BJ (cell line): ENCODE measurements around the gene KRABD2.

Source experiments
- CTCF ChIA-PET: fragments of 350-600 bp; formaldehyde crosslinking; extraction: SDS; loops from one replicate; lab custom pipeline; 2021; ENCODE audit warnings: antibody characterized with exemption, inconsistent platforms; lab: Yijun Ruan, JAX
- POLR2A ChIA-PET: fragments of 300-600 bp; sonication (Branson Sonifier 250); formaldehyde crosslinking; extraction: SDS; loops from one replicate; lab custom pipeline; 2021; ENCODE audit warnings: antibody characterized with exemption; lab: Charles Lee
- DNase-seq: peaks from one replicate; pipeline ENCODE4 v3.0.0-alpha.2; 2011; ENCODE audit warnings: low read depth
- H3K27me3 ChIP-seq: 2 replicates; pipeline ENCODE4 v1.6.0; 2011; ENCODE audit warnings: low read length; ENCODE audit not compliant: control insufficient read depth, insufficient read depth
- H3K36me3 ChIP-seq: 2 replicates; pipeline ENCODE4 v1.5.1; 2011; ENCODE audit warnings: low read length; ENCODE audit not compliant: control insufficient read depth, insufficient read depth
- H3K4me3 ChIP-seq: 2 replicates; pipeline ENCODE4 v1.5.1; 2011; ENCODE audit warnings: low read depth, mild to moderate bottlenecking, control low read depth, low read length
- CTCF ChIP-seq: IDR thresholded peaks from 2 replicates; pipeline ENCODE4 v1.5.1; 2011; ENCODE audit warnings: low read depth, mild to moderate bottlenecking, control low read depth, inconsistent platforms, low read length, moderate library complexity; ENCODE audit not compliant: insufficient read depth

KRABD2 gene

GRCh38 chr17:8410883-8411238 lies 34.4 kb upstream of the KRABD2 start:
- Histone ChIP-seq H3K36me3 (no peaks in the 10 kb centered on the region), H3K4me3 (no peak overlapping the region), H3K27me3 (peaks cover 1% of the 10 kb centered on the region; the same call in 1 of the 2 replicates)
- POLR2A ChIA-PET, result no interaction called here
- CTCF ChIA-PET, result interaction anchor here (0.6 to 4.4 kb wide), 15 partner anchors 10 to 484 kb away, joined by 3 to 40 read pairs (median 5); partner anchors contain the start of gene NDEL1
- no peak for TF ChIP-seq CTCF
- no peak for DNase-seq

GRCh38 chr17:8409966-8410882 lies 33.7 kb upstream of the KRABD2 start:
- peak; percentile 89 for TF ChIP-seq CTCF
- Histone ChIP-seq H3K36me3 (no peaks in the 10 kb centered on the region), H3K27me3 (peaks cover 1% of the 10 kb centered on the region; the same call in 1 of the 2 replicates), H3K4me3 (no peak overlapping the region)
- no peak for DNase-seq
- POLR2A ChIA-PET, result no interaction called here
- CTCF ChIA-PET, result interaction anchor here (0.6 to 4.4 kb wide), 28 partner anchors 9 to 1290 kb away, joined by 3 to 40 read pairs (median 3); partner anchors contain the start of gene NDEL1

- ChIA-PET POLR2A (no interaction called here), CTCF (interaction anchor here (1.2 to 2.8 kb wide), 3 partner anchors 27 to 377 kb away, joined by 3 to 18 read pairs (median 11); partner anchors contain the start of gene NDEL1)
- H3K4me3 ChIP-seq, result no peak overlapping the region
- TF ChIP-seq CTCF, result no peak
- no peak for DNase-seq
- peaks cover 1% of the 10 kb centered on the region; the same call in 1 of the 2 replicates for H3K27me3 ChIP-seq
- no peaks in the 10 kb centered on the region for H3K36me3 ChIP-seq
Measured at GRCh38 chr17:8408371-8408770, 31.9 kb upstream of the KRABD2 start.

GRCh38 chr17:8406174-8406573 lies 29.7 kb upstream of the KRABD2 start:
- TF ChIP-seq CTCF, result no peak
- ChIA-PET CTCF (interaction anchor here (0.6 to 2.0 kb wide), 3 partner anchors 10 to 339 kb away, joined by 3 to 6 read pairs (median 4); no protein-coding TSS in a partner anchor), POLR2A (no interaction called here)
- H3K4me3 ChIP-seq, result no peak overlapping the region
- DNase-seq, result no peak
- H3K27me3 ChIP-seq, result peaks cover 1% of the 10 kb centered on the region; the same call in 1 of the 2 replicates
- no peaks in the 10 kb centered on the region for H3K36me3 ChIP-seq

GRCh38 chr17:8405499-8406016 lies 29.1 kb upstream of the KRABD2 start:
- ChIA-PET POLR2A (no interaction called here), CTCF (interaction anchor here (0.6 to 2.0 kb wide), 3 partner anchors 9 to 340 kb away, joined by 3 to 6 read pairs (median 4); no protein-coding TSS in a partner anchor)
- H3K36me3 ChIP-seq, result no peaks in the 10 kb centered on the region
- peaks cover 2% of the 10 kb centered on the region; the same call in 1 of the 2 replicates for H3K27me3 ChIP-seq
- no peak overlapping the region for H3K4me3 ChIP-seq
- TF ChIP-seq CTCF, result no peak
- no peak for DNase-seq
